ENCODE data around the gene LIG1.
A peak's percentile ranks its signal among the peaks of the same experiment; 100 is the strongest.

The LIG1 gene

DNA sequence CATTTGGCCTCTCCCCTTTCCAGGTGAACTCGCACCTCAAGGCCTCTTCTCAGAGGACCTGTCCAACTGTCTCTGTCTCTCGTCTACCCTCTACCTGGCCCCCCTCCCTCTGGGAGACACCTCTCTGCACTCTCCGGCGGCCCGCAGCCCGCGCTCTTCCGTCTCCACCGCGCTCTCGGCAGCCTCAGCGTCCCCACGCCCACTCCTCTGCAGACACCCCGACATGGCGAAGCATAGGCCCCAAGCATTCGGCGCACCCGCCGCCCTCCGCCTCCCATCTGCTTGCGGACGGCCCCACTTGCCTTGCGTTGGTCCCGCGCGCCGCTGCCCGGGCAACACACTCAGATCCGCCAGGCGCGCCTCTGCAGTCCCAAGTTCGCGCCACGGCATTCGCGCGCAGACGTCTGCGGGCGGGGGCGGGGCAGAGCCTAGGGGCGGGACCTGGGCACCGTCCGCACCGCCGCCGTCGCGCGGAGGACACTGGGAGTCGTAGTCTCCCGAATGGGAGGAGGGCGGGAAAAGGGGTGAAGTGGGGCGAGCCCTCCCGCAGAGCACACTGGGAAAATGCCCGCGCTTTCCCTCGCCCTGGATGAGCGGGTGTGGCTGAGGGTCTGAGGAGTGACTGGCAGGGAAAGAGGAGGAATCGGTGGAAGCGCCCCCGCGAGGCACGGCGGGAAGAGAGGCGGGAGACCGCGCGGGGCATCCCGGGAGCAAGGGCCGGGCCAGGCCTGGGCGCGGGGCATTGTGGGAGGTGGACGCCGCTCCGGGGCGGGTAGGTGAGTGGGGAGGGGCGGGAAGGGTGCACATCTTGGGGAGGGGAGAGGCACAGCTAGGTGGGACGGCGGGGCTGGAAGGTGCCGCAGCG, at the start of gene LIG1, which contains the start of gene ZSWIM9:
LIG1 (minus strand) TSS at position 406 of the 865 bp plus-strand sequence. CDS start 4,778 bp downstream, outside the sequence.
ZSWIM9 (plus strand) TSS at position 742 of the 865 bp plus-strand sequence. CDS start 1,123 bp downstream, outside the sequence.
- peak; percentile 79 for DNase-seq (ENCODE audit: low read depth)

DNA sequence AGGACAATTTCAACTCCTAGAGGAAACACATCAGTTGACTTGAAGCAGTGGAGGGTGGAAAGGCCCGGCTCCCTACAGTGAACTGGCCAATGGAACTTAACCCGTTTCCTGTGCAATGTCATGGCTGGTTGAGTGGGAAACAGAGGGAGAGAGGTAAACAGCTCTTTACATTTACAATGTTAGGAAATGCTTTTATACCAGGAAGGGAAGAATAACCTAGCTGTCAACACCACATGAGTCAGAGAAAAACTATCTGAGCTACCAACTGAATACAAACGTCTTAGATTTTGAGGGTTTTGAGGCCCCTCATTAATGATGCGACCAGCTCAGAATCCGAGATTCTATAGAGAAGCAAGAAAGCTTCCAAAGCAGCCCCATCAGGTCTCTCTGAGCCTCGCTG, 48.9 kb upstream of the LIG1 start:
- no peak for DNase-seq (ENCODE audit: low read depth)

DNA sequence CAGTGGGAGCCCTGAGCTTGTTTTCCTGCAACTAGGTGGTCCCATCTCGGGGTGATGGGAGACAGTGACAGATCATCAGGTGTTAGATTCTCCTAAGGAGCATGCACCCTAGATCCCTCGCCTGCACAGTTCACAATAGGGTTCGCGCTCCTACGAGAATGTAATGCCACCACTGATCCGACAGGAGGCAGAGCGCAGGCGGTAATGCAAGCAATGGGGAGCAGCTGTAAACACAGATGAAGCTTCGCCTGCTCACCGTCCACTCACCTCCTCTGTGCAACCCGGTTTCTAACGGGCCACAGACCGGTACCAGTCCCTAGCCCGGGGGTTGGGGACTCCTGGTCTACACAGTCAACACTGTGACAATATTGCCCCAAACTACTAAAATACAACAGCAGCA, 46.8 kb upstream of the LIG1 start:
- DNase-seq (ENCODE audit: low read depth) = no peak

DNA sequence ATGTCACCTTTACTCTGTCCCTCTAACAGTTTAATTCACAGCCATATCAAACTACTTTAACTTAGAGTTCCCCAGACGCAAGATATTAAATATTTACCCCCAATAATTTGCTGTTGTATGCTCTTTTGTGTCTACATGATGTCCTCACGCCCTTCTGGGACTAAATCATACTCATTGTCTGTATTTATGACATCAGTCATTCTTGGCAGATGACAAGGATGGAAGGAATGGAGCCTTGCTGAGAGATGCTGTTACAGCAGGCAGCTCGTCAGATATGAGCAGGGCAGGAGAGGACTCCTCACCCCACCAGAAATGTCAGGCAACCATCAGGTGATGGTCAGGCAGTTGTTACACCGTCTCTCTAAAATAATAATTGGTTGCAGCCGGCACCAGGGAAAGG, 43.8 kb upstream of the LIG1 start:
- no peak for DNase-seq (ENCODE audit: low read depth)

DNA sequence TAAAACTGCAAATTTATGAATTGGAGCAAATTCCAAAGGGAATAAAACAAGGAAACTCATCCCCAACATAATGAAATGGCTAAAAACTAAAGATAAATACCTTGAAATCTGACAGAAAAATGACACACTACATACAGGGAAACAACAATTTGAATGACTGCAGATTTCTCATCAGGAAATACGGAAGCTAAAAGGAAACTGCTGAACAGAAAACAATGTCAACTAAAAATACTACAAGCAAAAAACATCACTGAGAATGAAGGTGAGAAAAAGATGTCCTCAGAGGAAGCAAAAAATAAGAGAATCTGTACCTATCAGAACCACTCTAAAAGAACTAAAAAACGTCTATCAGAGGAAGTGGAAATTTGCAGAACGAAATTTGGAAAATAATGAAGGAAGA, 39.9 kb upstream of the LIG1 start:
- no peak for DNase-seq (ENCODE audit: low read depth)

DNA sequence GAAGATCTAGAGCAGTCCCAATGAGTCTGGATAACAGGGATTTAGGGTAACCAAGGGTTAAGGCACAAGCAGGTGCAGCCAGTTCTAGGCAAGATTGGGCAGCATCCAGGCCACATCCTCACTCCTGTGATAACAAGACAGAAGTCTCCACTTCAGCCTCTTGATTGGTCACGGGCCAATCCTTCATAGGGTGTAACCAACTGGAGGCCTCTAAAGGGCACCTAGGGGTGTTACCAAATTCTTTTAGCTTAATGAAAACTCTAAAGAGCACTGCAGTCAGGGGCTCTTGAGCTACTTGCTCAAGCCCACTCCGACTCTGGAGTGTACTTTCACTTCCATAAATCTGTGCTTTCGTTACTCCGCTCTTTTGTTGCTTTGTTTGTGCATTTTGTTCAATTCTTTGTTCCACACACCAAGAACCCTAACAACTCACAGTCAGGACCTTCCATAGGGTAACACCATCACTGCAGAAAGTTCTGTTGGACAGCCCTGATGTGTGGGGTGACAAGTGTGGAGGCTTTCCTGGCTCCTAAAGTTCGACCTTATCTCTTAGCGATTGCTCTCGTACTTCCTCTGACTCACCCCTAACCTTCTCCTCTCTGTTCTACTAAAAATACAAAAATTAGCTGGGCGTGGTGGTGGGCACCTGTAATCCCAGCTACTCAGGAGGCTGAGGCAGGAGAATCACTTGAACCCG, 36.4 kb upstream of the LIG1 start:
- no peak for DNase-seq (ENCODE audit: low read depth)

DNA sequence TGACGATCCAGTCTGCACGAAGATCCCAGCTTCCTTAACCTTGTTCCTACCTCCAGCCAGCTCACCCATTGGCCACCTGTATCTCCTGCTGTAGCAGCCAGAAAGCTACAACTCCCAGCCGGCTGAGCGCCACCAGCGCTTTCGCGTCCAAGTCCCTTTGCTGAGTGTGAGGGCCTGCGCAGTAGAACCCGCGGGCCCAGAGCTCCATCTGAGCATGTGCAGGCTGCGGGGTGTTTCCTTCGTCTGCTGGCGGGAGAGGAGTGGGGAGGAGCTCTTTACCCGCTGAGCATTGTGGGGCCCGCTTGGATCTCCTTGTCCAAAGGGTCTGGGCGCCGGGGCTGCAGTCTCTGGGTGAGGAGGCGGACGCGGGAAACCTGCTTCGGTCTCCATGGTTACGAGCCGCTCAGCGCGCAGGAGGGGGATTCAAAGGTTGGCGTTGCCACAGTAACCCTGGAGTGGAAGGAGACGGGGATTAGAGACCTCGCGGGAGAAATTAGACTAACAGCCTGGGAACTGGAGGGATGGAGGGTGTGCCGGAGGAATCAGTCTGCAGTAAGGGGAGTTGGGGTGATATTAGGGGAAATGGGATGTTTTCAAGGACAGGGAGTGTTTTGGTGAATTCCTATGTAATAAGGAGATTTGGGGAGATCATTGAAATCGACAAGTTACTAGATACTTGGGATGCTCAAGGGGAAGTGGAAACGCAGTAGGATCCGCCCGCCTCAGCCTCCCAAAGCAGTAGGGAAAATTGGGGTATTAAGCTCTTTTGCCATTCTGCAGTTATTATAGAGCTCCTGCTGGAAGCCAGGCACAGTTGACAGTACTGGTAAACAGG, 33.9 kb upstream of the LIG1 start:
- peak; percentile 82 for DNase-seq (ENCODE audit: low read depth)

DNA sequence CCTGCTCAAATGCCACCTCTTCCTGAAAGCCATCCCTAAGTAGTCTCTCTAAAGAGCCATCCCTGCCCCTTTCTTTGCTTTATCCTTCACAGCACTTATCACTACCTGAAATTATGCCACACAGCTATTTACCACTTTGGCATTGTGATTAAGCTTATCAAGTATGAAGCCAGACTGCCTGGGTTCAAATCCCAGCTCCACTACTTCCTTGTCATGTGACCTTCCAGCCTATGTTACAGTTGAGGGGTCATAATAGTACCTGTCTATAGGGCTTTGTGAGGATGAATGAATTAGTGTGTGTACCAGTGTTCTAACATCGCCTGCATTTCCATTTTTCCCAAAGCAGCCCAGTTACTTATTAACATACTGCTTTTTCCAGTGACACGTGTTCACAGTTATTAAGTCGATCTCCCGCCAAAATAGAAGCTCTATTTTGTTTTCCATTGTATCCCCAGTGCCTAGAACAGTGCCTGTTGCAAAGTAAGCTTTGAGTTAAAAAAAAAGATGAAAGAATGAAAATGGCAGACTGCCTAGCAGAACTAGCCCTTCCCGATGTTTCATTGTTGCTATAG, 33.2 kb upstream of the LIG1 start:
- no peak for DNase-seq (ENCODE audit: low read depth)

DNA sequence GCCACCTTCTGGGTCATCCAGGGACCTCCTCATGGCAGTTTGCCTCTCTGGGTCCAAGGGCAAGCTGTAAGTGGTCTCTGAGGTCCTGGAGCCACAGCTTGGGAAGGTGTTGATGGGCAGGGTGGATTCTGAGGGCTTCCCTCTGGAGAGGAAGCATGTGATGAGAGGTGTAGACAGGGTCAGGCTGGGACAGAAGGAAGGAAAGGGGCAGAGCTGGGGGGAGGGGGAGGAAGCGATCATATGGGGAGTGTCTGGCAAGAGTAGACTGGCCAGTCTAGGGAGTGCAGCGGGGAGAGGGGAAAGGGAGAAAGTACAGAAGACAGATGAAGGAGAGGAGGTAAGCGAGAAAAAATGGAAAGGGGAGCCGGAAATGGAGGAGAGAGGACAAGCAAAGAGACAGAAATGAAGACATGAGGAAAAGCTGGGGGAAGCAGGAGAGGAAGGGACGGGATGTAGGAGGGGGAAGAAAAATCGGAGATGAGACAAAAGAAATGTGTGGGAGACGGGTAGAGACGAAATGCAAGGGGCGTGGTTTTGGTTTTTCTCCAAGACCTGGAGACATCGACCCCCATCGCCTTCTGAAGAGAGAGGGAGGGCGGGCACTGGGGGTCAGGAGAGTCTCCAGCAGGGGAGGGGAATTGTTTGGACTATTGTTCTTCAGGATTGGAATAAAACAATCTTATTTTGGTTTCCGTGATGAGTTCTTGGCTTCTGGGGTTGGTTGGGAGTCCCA, 27.0 kb upstream of the LIG1 start:
- no peak for DNase-seq (ENCODE audit: low read depth)

DNA sequence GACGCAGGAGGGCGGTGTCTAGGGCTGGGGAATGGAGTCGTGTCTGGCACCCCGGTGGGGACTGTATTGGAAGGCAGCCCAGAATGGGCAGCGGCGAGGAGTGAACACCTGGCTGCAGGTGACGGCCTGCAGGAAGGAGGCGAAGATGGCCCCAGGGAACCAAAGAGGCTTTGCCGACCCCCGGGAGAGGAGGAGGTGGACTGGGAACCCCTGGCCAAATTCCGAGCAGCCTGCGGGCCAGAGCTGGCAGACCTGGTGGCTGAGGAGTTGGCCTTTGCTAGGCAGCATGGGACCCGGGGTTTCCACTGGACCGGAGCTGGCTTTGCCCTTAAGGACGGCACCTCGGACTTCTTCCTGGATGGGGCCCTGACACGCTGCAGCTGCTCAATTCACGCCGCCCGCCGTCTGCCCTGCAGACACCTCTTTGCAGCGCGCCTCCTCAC, 26.2 kb upstream of the LIG1 start:
- no peak for DNase-seq (ENCODE audit: low read depth)

DNA sequence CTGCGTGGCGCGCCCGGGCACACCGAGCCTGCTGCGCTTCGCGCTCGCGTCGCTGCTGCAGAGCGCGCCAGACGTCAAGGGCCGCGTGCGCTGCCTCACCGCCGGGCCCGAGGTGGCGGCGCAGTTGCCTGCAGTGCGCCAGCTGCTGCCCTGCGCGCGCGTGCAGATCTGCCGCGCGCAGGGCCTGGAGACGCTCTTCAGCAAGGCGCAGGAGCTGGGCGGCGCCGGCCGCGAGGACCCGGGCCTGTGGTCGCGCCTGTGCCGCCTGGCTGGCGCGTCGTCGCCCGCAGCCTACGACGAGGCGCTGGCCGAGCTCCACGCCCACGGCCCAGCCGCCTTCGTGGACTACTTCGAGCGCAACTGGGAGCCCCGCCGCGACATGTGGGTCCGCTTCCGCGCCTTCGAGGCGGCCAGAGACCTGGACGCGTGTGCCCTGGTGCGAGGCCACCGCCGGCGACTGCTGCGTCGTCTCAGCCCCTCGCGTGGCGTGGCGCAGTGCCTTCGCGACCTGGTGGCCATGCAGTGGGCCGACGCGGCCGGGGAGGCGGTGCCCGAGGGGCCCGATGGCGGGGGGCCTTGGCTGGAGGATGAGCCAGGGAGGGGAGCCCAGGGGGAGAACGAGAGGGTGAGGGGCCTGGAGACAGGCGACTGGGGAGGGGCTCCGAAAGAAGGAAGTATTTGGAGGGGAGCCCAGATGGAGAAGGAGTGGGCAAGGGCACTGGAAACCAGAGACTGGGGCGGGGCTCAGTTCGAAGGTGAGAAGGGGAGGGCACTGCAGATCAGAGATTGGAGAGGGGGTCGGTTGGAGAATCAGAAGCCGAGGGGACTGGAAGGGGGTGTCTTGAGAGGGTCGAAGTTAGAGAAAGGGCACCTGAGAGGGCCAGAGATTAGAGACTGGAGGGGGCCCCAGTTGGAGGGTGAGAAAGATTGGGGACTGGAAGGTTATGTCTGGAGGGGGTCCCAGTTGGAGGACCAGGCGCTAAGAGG, 25.0 kb upstream of the LIG1 start:
- DNase-seq (ENCODE audit: low read depth) = no peak

DNA sequence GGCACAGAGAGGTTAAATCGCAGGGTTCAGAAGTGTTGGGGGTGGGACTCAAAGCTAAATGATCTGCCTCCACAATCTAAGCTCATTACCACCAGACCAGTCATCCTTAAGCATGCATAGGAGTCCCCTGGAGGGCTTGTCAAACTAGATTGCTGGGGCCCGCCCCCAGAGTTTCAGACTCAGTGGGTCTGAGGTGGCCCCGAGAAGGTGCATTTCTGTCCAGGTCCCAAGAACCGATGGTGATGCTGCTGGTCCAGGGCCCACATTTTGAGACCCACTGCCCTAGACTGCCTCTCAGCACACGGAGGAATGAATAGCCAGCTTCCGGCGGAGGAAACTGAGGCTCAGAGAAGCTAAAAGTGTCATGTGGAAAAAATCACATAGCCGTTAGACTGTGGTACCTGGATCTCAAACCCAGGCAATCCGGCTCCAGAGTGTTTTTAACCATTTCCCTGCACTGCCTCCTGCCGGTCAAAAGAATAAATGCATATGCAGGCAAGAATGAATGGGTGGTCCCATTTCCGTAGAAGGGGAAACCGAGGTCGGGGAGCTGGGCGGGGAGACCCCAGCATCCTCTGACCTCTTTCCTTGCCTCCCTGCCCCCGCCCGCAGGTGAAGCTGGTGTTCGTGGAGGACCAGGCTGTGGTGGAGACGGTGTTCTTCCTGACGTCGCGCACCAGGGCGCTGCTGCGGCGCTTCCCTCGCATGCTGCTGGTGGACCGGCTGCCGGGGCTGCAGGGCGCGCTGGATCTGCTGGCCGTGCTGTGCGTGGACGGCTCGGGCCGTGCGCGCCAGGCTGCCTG, 24.1 kb upstream of the LIG1 start:
- DNase-seq (ENCODE audit: low read depth) = no peak

DNA sequence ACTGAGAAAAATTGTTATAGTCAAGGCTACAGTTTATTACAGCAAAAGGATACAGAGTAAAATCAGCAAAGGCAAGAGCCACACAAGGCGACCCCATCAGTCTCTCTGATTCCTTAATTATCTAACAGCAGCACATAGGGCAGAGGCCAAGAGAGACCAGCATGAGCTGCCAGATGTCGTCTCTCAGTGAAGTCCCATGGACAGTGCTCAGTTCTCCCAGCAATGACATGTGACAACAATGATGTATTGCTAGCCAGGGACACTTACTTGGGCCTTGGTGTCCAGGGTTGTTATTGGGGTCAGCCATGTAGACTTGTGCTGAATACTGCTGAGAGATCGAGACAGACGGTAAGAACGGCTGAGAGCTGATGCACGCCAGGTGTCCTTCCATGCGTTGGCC, 22.6 kb upstream of the LIG1 start:
- no peak for DNase-seq (ENCODE audit: low read depth)

DNA sequence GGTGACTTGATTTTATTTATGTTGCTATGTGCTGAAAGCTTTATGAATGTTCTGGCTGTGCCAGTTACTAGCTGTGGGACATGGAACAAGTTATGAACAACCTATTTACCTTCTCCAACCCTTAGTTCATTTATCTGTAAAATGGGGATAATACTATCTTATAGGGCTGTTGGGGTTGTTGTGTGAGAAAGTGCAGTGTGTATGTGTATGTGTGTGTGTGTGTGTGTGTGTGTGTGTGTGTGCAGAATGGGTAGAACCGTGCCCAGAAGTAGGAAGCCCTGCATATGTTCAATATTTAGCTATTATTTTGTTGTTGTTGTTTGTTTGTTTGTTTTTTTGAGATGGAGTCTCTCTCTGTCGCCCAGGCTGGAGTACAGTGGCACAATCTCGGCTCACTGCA, 20.7 kb upstream of the LIG1 start:
- DNase-seq (ENCODE audit: low read depth) = no peak

DNA sequence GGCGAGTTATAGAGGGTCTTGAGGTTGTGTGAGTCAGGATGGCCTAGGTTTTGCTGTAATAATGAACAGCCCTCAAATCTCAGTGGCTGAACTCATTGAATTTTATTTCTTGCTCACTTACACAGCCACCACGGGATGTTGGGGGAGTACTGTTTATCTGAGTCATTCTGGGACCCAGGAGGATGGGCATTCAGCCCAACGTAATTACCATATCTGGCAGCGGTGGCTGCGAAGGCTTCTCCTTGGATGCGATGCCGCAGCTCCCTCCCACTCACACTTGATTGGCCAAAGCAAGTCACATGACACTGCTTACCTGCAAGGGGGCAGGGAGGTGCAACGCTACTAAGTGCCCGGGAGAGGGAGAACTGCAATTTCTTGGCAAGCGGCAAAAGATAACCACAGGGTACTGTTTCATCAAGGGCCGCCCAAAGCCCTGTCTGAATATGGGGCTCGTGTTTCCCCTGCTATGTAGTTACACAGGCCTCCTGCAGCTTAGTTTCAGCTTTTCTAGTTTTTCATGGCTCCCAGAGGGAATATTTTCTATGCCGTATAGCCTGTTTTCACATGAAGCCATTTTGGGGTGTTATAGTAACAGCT, 20.2 kb upstream of the LIG1 start:
- no peak for DNase-seq (ENCODE audit: low read depth)

DNA sequence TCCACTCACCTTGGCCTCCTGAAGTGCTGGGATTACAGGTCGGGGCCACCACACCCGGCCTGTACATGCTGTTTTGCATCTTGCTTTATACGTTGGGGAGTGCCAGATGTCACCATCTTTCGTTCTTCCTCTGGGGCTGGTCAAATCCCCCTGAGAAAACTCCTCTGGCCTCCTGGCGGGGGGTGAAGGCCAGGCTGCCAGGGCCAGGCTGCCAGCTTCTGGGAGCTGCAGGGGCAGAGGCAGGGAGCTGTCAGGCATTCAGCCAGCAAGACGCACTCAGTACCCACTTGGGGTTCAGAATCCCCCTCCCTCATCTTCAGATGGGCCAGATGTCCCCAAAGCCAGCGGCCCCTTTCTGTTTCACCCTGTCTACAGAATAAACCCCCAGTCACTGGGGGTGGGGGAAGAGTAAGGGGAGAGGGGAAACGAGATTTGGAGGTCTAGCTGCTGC, 16.4 kb upstream of the LIG1 start:
- DNase-seq (ENCODE audit: low read depth) = no peak

DNA sequence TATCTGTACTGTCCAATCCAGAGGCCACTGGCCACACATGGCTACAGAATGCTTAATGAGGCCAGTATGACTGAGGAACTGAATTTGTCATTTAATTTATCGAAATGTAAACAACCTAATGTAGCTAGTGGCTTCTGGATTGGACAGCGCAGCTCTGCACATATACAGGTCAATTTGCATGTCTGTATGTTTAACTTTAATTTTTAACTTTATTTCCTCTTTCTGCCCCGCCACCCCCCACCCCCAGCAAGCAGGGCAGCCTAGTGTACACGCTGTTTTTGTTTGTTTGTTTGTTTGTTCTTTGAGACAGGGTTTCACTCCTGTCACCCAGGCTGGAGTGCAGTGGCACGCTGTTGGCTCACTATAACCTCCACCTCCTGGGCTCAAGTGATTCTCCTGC, 15.9 kb upstream of the LIG1 start:
- no peak for DNase-seq (ENCODE audit: low read depth)

DNA sequence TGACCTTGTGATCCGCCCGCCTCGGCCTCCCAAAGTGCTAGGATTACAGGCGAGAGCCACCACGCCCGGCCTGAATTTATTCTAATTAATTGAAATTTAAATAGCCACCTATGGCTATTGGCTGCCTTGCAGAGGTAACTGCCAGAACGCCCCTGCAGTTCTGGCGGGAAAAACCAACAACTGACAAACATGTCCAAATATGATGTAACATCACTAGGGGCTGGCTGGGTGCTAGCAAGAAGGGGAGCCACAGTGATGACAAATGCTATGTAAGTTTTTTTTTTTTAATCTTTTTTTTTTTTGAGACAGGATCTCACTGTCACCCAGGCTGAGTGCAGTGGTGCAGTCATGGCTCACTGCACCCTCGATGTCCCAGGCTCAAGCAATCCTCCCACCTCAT, 13.2 kb upstream of the LIG1 start:
- no peak for DNase-seq (ENCODE audit: low read depth)

DNA sequence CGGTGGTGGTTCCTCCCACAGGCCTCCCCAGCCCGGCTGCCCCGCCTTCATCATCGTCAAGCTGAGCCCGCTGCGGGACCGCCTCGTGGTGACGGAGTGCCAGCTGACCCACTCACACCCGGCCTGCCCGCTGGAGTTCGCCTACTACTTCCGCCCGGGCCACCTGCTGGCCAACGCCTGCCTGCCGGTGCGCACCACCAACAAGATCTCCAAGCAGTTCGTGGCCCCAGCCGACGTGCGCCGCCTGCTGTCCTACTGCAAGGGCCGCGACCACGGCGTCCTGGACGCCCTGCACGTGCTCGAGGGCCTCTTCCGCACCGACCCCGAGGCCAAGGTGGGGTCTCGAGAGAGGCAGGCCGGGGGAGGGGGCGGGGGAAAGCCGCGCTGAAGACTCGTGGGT, 12.3 kb upstream of the LIG1 start:
- DNase-seq (ENCODE audit: low read depth) = no peak

All from stimulated activated CD8-positive, alpha-beta memory T cell treated with anti-CD3 and anti-CD28 coated beads, Interleukin-12 subunit alpha, Interleukin-12 subunit beta, amount 100 ng/mL, for 1 hour (primary cell).